H1 (cell line): Measurements from ENCODE around the gene TBC1D22B. TPM values are rescaled to one million over a fixed set of nuclear protein-coding genes. Genes with fewer than 3 reads are reported as not detected.

Experiments used
- CTCF ChIA-PET: fragments of 300-600 bp; sonication (Branson Sonifier 250); formaldehyde crosslinking; loops from one replicate; lab custom pipeline; 2021; ENCODE audit not compliant: partially characterized antibody; lab: Charles Lee
- POLR2A ChIA-PET: fragments of 300-600 bp; sonication (Branson Sonifier 250); formaldehyde crosslinking; loops from one replicate; lab custom pipeline; 2021; ENCODE audit warnings: inconsistent platforms; ENCODE audit not compliant: partially characterized antibody; lab: Charles Lee
- DNase-seq, 2 experiments: peaks; one replicate each; pipeline versions ENCODE4 v3.0.0 to v3.0.0-alpha.2; 2010 to 2022; ENCODE audit warnings: low spot score in 2 of 2, low read depth in 1 of 2, mixed read lengths in 1 of 2
- FAIRE-seq: peaks from 2 replicates; lab custom pipeline; 2011; peaks lifted over from hg19 to GRCh38; lab: Jason Lieb, UNC
- H2AFZ ChIP-seq: 2 replicates; pipeline ENCODE4 v1.8.1; 2012; ENCODE audit warnings: low read length, inconsistent platforms
- H2AK5ac ChIP-seq: 2 replicates; pipeline ENCODE4 v1.6.1; 2013; ENCODE audit warnings: low read depth, low read length
- H2BK120ac ChIP-seq: replicated peaks from 2 replicates; pipeline ENCODE3; 2013; ENCODE audit warnings: low read depth, low read length, inconsistent platforms
- H2BK12ac ChIP-seq: 2 replicates; pipeline ENCODE4 v1.6.1; 2013; ENCODE audit warnings: low read depth, low read length
- H2BK15ac ChIP-seq: 2 replicates; pipeline ENCODE4 v1.6.1; 2013; ENCODE audit warnings: low read length
- H2BK20ac ChIP-seq: 2 replicates; pipeline ENCODE4 v1.6.1; 2013; ENCODE audit warnings: low read length
- H2BK5ac ChIP-seq: 2 replicates; pipeline ENCODE4 v1.6.1; 2013; ENCODE audit warnings: low read depth, low read length
- H3K14ac ChIP-seq: 2 replicates; pipeline ENCODE4 v1.6.1; 2013; ENCODE audit warnings: inconsistent platforms; ENCODE audit not compliant: insufficient read length
- H3K18ac ChIP-seq: 2 replicates; pipeline ENCODE4 v1.6.1; 2013; ENCODE audit warnings: low read length; ENCODE audit errors: extremely low read depth
- H3K23ac ChIP-seq: 2 replicates; pipeline ENCODE4 v1.6.1; 2013; ENCODE audit warnings: inconsistent platforms; ENCODE audit not compliant: insufficient read length
- H3K23me2 ChIP-seq: 2 replicates; pipeline ENCODE4 v1.6.1; 2013; ENCODE audit warnings: low read depth, low read length
- H3K27ac ChIP-seq: 2 replicates; pipeline ENCODE4 v1.6.1; 2011; ENCODE audit warnings: low read depth, low read length, inconsistent platforms
- H3K27me3 ChIP-seq, 4 experiments: replicated peaks in 1 of 4; 1 replicate in 1 of 4; 2 replicates in 3 of 4; pipeline versions ENCODE4 v1.6.1 to v1.8.1; 2011 to 2013; ENCODE audit warnings: low read length in 3 of 4, mild to moderate bottlenecking in 3 of 4, inconsistent platforms in 2 of 4, mixed read lengths in 2 of 4, moderate library complexity in 1 of 4; ENCODE audit not compliant: control insufficient read depth in 3 of 4, insufficient read depth in 3 of 4; ENCODE audit errors: extremely low read depth in 1 of 4
- H3K36me3 ChIP-seq, 4 experiments: 2 replicates each; pipeline versions ENCODE4 v1.6.1 to v1.8.1; 2011 to 2013; ENCODE audit warnings: mild to moderate bottlenecking in 4 of 4, low read length in 3 of 4, moderate library complexity in 2 of 4, control low read depth in 1 of 4, inconsistent platforms in 1 of 4; ENCODE audit not compliant: insufficient read depth in 4 of 4, control insufficient read depth in 2 of 4
- H3K4ac ChIP-seq: replicated peaks from 2 replicates; pipeline ENCODE3; 2013; ENCODE audit warnings: low read length, low read depth, mixed read lengths, inconsistent platforms; ENCODE audit not compliant: insufficient read length
- H3K4me1 ChIP-seq, 4 experiments: replicated peaks in 1 of 4; 1 replicate in 1 of 4; 2 replicates in 3 of 4; pipeline versions ENCODE4 v1.6.1 to v1.8.1; 2011 to 2013; ENCODE audit warnings: low read length in 3 of 4, inconsistent platforms in 2 of 4, mixed read lengths in 1 of 4; ENCODE audit not compliant: insufficient read depth in 4 of 4, control insufficient read depth in 3 of 4
- H3K4me2 ChIP-seq, 2 experiments: 2 replicates each; pipeline versions ENCODE4 v1.6.1 to v1.8.1; 2011 to 2013; ENCODE audit warnings: low read depth in 2 of 2, low read length in 2 of 2, control low read depth in 1 of 2, inconsistent platforms in 1 of 2, mild to moderate bottlenecking in 1 of 2; ENCODE audit not compliant: insufficient read depth in 1 of 2
- H3K4me3 ChIP-seq, 4 experiments: fragments of 200-600, 300-600 bp in 1 of 4; sonication (generic), shearing (Covaris generic), sonication (Bioruptor Twin) in 1 of 4; 2 replicates each; pipeline versions ENCODE4 v1.5.1 to v1.8.1; 2011 to 2016; ENCODE audit warnings: low read length in 4 of 4, low read depth in 3 of 4, control low read depth in 2 of 4, inconsistent platforms in 2 of 4, mild to moderate bottlenecking in 2 of 4, mixed read lengths in 1 of 4, moderate library complexity in 1 of 4; ENCODE audit not compliant: insufficient read depth in 2 of 4; ENCODE audit errors: extremely low read depth in 1 of 4
- H3K56ac ChIP-seq: replicated peaks from 2 replicates; pipeline ENCODE3; 2013; ENCODE audit warnings: low read depth, mild to moderate bottlenecking, mixed read lengths, low read length, inconsistent platforms; ENCODE audit not compliant: insufficient read length
- H3K79me1 ChIP-seq: 2 replicates; pipeline ENCODE4 v1.6.1; 2013; ENCODE audit warnings: low read depth, low read length, control low read depth
- H3K79me2 ChIP-seq, 2 experiments: 2 replicates each; pipeline versions ENCODE4 v1.6.1 to v1.8.1; 2012 to 2013; ENCODE audit warnings: low read length in 2 of 2, mild to moderate bottlenecking in 2 of 2, inconsistent platforms in 1 of 2; ENCODE audit not compliant: insufficient read depth in 2 of 2, control insufficient read depth in 1 of 2
- H3K9ac ChIP-seq, 4 experiments: replicated peaks in 1 of 4; 1 replicate in 1 of 4; 2 replicates in 3 of 4; pipeline versions ENCODE4 v1.6.1 to v1.8.1; 2011 to 2013; ENCODE audit warnings: low read depth in 3 of 4, low read length in 3 of 4, control low read depth in 2 of 4, mild to moderate bottlenecking in 2 of 4, moderate library complexity in 2 of 4, inconsistent platforms in 1 of 4; ENCODE audit errors: extremely low read depth in 1 of 4
- H3K9me3 ChIP-seq, 2 experiments: 2 replicates each; pipeline versions ENCODE4 v1.6.1 to v1.8.1; 2012 to 2013; ENCODE audit warnings: mild to moderate bottlenecking in 2 of 2, moderate library complexity in 2 of 2, control low read depth in 1 of 2, inconsistent platforms in 1 of 2, low read depth in 1 of 2, low read length in 1 of 2, mixed read lengths in 1 of 2; ENCODE audit not compliant: insufficient read depth in 2 of 2
- H4K20me1 ChIP-seq, 2 experiments: replicated peaks in 1 of 2; 2 replicates each; pipeline versions ENCODE3 to v1.8.1; 2011 to 2013; ENCODE audit warnings: inconsistent platforms in 2 of 2, low read length in 2 of 2, mild to moderate bottlenecking in 1 of 2; ENCODE audit not compliant: insufficient read depth in 2 of 2, control insufficient read depth in 1 of 2
- H4K5ac ChIP-seq: 2 replicates; pipeline ENCODE4 v1.6.1; 2013; ENCODE audit warnings: low read length, low read depth, mixed read lengths, inconsistent platforms; ENCODE audit not compliant: insufficient read length
- H4K8ac ChIP-seq: 2 replicates; pipeline ENCODE4 v1.8.0; 2013; ENCODE audit warnings: mild to moderate bottlenecking, moderate library complexity, low read length, inconsistent platforms; ENCODE audit not compliant: insufficient read depth; ENCODE audit errors: extremely low read depth
- H4K91ac ChIP-seq: replicated peaks from 2 replicates; pipeline ENCODE3; 2013; ENCODE audit warnings: low read length, mixed read lengths, inconsistent platforms; ENCODE audit not compliant: insufficient read length
- RFX5 ChIP-seq: IDR thresholded peaks from 2 replicates; pipeline ENCODE4 v1.6.1; 2011; ENCODE audit warnings: low read depth, low read length, improper control_type of control experiment, borderline replicate concordance
- WGBS, 2 experiments: shearing (Covaris generic) in 1 of 2; methylation state at CpG; one replicate each; pipeline versions ENCODE4 v1.1.6 to v1.1.7; 2013 to 2015; ENCODE audit warnings: low lambda C conversion rate in 2 of 2, mixed read lengths in 2 of 2, inconsistent platforms in 1 of 2, low coverage in 1 of 2, missing lambda C conversion rate in 1 of 2; ENCODE audit not compliant: insufficient replicate concordance in 2 of 2, insufficient coverage in 1 of 2, insufficient read length in 1 of 2; ENCODE audit errors: extremely low coverage in 1 of 2, missing lambda C conversion rate in 1 of 2; 5-methylcytosine and 5-hydroxymethylcytosine counted together
- polyA plus RNA-seq, 7 experiments: library from polyadenylated mRNA; depleted of rRNA in 3 of 7; stranded (reverse) in 5 of 7; unstranded in 2 of 7; fragments of >200 nt in 5 of 7; fragments of 200-250 nt in 2 of 7; gene quantifications; 1 replicate in 5 of 7; 2 replicates in 1 of 7; 4 replicates in 1 of 7; pipeline versions ENCODE4 v1.2.1 to v1.2.3, GENCODE V29; 2011 to 2013; ENCODE audit warnings: missing spikeins in 2 of 7, mixed read lengths in 2 of 7
- total RNA-seq: library from RNA; stranded (reverse); fragmentation: NEBNext Ultra II Directional; extraction: Animal tissue kit (Norgen Biotek cat#: 25700); gene quantifications from 2 replicates; pipeline ENCODE4 v1.2.1, GENCODE V29; 2021

TBC1D22B gene
- total and polyA plus RNA-seq, 2 of the 8 experiments (the other 6 are each of a cell fraction or from before 2014, with no cell fraction given) = 10.1 to 17.4 TPM

DNA sequence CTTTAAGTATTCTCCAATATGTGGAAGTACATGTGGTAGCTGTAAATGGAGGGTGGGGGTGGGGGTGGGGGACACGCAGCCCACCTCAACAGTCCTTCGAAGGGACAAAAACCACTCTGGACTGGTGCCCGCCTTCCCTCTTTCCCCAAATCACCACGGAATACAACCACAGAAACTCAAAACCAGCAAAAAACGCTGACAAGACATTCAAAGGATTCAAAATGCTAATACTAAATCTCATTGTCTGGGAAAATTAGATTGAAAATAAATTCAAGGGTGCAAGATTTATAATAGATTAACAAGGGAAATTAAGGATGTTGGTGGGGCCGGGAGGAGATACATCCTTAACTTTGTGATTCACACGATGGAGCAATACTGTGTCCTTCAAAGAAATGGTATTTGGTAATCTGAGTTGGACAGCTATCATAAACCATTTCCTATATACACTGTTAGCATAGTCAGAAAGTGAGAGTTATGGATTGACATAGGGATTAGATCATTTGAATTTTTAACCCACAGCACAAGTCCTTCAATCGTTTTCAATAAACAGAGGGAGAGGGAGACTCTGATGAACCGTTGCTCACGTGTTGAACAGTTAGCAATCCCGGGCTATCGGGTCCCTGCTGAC lies 766 bp upstream of the TBC1D22B start:
- no peak for TF ChIP-seq RFX5
- Histone ChIP-seq H3K9ac (peak overlapping the region in 1 of 4 experiments; percentile 23; a peak in 1 of 7 replicates), H2AFZ (peak overlapping the region; percentile 50; the same call in 1 of the 2 replicates), H4K20me1 (no peaks in the 10 kb centered on the region), H4K8ac (no peak overlapping the region), H3K4me2 (peak overlapping the region; percentile 67 to 72), H3K14ac (no peak overlapping the region), H3K79me2 (peaks cover 0 to 36% of the 10 kb centered on the region in 2 experiments; a peak in 2 of 4 replicates), H3K79me1 (no peaks in the 10 kb centered on the region), H3K36me3 (no peaks in the 10 kb centered on the region), H3K9me3 (no peaks in the 10 kb centered on the region), H2BK120ac (no peak overlapping the region), H3K56ac (no peak overlapping the region), H2BK12ac (no peak overlapping the region), H3K23me2 (peaks cover 7% of the 10 kb centered on the region), H3K23ac (no peak overlapping the region), H4K91ac (no peak overlapping the region), H3K27me3 (no peaks in the 10 kb centered on the region), H3K27ac (no peak overlapping the region), H2BK5ac (no peak overlapping the region), H3K4me1 (peaks cover 0 to 4% (median 3%) of the 10 kb centered on the region in 4 experiments; a peak in 3 of 7 replicates), H2BK15ac (no peak overlapping the region), H3K18ac (no peak overlapping the region), H2AK5ac (no peak overlapping the region), H4K5ac (no peak overlapping the region), H3K4ac (no peak overlapping the region), H2BK20ac (no peak overlapping the region), H3K4me3 (peak overlapping the region; percentile 92 to 94 (median 94); a peak in 7 of 8 replicates)
- ChIA-PET POLR2A (interaction anchor here (0.6 to 1.6 kb wide), 7 partner anchors 10 to 372 kb away, joined by 3 to 5 read pairs (median 3); partner anchors contain the start of gene C6orf89), CTCF (no interaction called here)
- FAIRE-seq = no peak
- WGBS, 2 experiments = 46% methylated on average over 12 of the region's 12 CpGs; no CpG with 5 or more reads in 1 of the 2 experiments
- DNase-seq = no peak
